Measurements from ENCODE around the gene CPNE7. TPM values are rescaled to one million over a fixed set of nuclear protein-coding genes. Genes with fewer than 3 reads are reported as not detected.

Gene CPNE7
- total and polyA plus RNA-seq, 2 of the 13 experiments (the other 11 are each of a cell fraction or from before 2014, with no cell fraction given), result 0.59 TPM; not detected in 1

- in situ Hi-C loops (cut with HindIII; ENCODE audit: extremely low pct_ligation_motif_present, low pct_unique_long_range_greater_than_20kb), result no loop called here
- Histone ChIP-seq H3K4me1 (ENCODE audit: insufficient read depth, low read length) (peaks cover 35% of the 10 kb centered on the region), H3K4me3 (replicated peaks in 1 of 3; ENCODE audit: insufficient read depth in 1 of 3, low read depth in 2 of 3, low read length in 3 of 3) (no peak overlapping the region), H3K9ac (ENCODE audit: insufficient read depth, low read depth, low read length) (no peak overlapping the region), H3K27ac (ENCODE audit: extremely low read length, insufficient read depth, low read length) (peak overlapping the region; percentile 87), H3K27me3 (ENCODE audit: control insufficient read depth in 1 of 2, insufficient read depth in 2 of 2, low read length in 2 of 2) (no peaks in the 10 kb centered on the region), H4K20me1 (ENCODE audit: insufficient read depth, low read length) (peaks cover 5% of the 10 kb centered on the region; the same call in 1 of the 2 replicates), H3K79me2 (ENCODE audit: insufficient read depth, low read length) (no peaks in the 10 kb centered on the region), H3K36me3 (replicated peaks in 1 of 2; ENCODE audit: control insufficient read depth in 1 of 2, insufficient read depth in 2 of 2, low read length in 2 of 2) (peaks cover 20 to 46% of the 10 kb centered on the region in 2 experiments; a peak in 4 of 5 replicates), H2AFZ (ENCODE audit: low read length) (no peak overlapping the region), H3K9me3 (ENCODE audit: low read length) (no peaks in the 10 kb centered on the region), H3K4me2 (ENCODE audit: low read depth, low read length) (no peak overlapping the region)
- DNase-seq (ENCODE audit: low spot score) (no peak), FAIRE-seq (no peak), ATAC-seq (no peak)
- TF ChIP-seq ZFP90 (CRISPR knock-in tag; IDR thresholded peaks at IDR 0.05; ENCODE audit: borderline replicate concordance), result no peak
- no peak for TF ChIP-seq KDM6A (CRISPR knock-in tag; IDR thresholded peaks at IDR 0.05; ENCODE audit: low read depth)
- peak; percentile 9 for TF ChIP-seq AGO2 (optimal IDR thresholded peaks at IDR 0.05; ENCODE audit: low read depth, low read length)
- TF ChIP-seq FUBP1 (CRISPR knock-in tag; IDR thresholded peaks at IDR 0.05; ENCODE audit: borderline replicate concordance), result no peak
- no peak for TF ChIP-seq PAXIP1 (CRISPR knock-in tag; conservative IDR thresholded peaks at IDR 0.05)
- TF ChIP-seq ARID3A (IDR thresholded peaks at IDR 0.05; ENCODE audit: low read depth, low read length), result no peak
- no TSS peak for BruUV-seq (replicated peaks)
- intact Hi-C loops (cut with micrococcal nuclease; ENCODE audit: unreplicated experiment), result loop anchor here (1.0 kb wide), 1 partner anchor 11 kb away; no protein-coding TSS in a partner anchor
- WGBS (ENCODE audit: low lambda C conversion rate), result 93% methylated on average over 17 of the region's 19 CpGs
- CTCF ChIA-PET (ENCODE audit: low intra/inter-chr PET ratio, low total read pairs), result no interaction called here
- POLR2A ChIA-PET, result no interaction called here
Measured at GRCh38 chr16:89546781-89547180, 28.8 kb upstream of the CPNE7 start.

Data from HepG2 (cell line).